GM13976 (cell line): ENCODE data around the gene SPTBN4.

Experiments
- DNase-seq: peaks from one replicate; pipeline ENCODE4 v3.0.0; 2012; ENCODE audit warnings: low spot score
- CTCF ChIP-seq: IDR thresholded peaks from 2 replicates; pipeline ENCODE4 v1.5.1; 2012; ENCODE audit warnings: borderline replicate concordance, mild to moderate bottlenecking; ENCODE audit not compliant: insufficient read depth; ENCODE audit errors: extremely low read depth, missing control alignments, control extremely low read depth
- in situ Hi-C: fragments of 300-500 bp; cut with MboI; formaldehyde crosslinking; loops from one replicate; pipeline ENCODE4 v1.12.0; 2022; ENCODE audit warnings: low sequenced_read_pairs, mixed read lengths, inconsistent platforms; ENCODE audit not compliant: unreplicated experiment

SPTBN4 gene

GRCh38 chr19:40581531-40581930, 114.7 kb downstream of the SPTBN4 start:
- in situ Hi-C loops = no loop called here
- no peak for TF ChIP-seq CTCF
- DNase-seq = no peak

- no peak for DNase-seq
- in situ Hi-C loops = no loop called here
- no peak for TF ChIP-seq CTCF
Measured at GRCh38 chr19:40582467-40582866, 115.7 kb downstream of the SPTBN4 start.

GRCh38 chr19:40583283-40583682, 116.5 kb downstream of the SPTBN4 start:
- in situ Hi-C loops = no loop called here
- no peak for TF ChIP-seq CTCF
- DNase-seq = no peak

GRCh38 chr19:40584007-40584406, 117.2 kb downstream of the SPTBN4 start:
- no peak for TF ChIP-seq CTCF
- in situ Hi-C loops = no loop called here
- DNase-seq = no peak

- no peak for DNase-seq
- in situ Hi-C loops = no loop called here
- TF ChIP-seq CTCF = no peak
Measured at GRCh38 chr19:40585241-40585981, 118.6 kb downstream of the SPTBN4 start.

GRCh38 chr19:40585982-40586422, 119.2 kb downstream of the SPTBN4 start:
- TF ChIP-seq CTCF = no peak
- no peak for DNase-seq
- in situ Hi-C loops = no loop called here
